Mesodermal cell (in vitro differentiated cells): ENCODE results near the gene BCL7C. TPM values are rescaled to one million over a fixed set of nuclear protein-coding genes. Genes with fewer than 3 reads are reported as not detected.
"Not testable (repeated sequence)": the region's sequence is repeated elsewhere in the genome, so short reads cannot be mapped to it uniquely, and the experiment has no call there.

ENCODE experiments used
- H3K27ac ChIP-seq: 2 replicates; pipeline ENCODE4 v1.7.0; 2013; ENCODE audit warnings: mild to moderate bottlenecking, low read depth, low read length, moderate library complexity; ENCODE audit not compliant: severe bottlenecking
- H3K36me3 ChIP-seq: 2 replicates; pipeline ENCODE4 v1.7.1; 2013; ENCODE audit warnings: mild to moderate bottlenecking, low read length, moderate library complexity; ENCODE audit not compliant: control insufficient read depth, insufficient read depth
- H3K4me1 ChIP-seq: one replicate; pipeline ENCODE4 v1.7.1; 2013; ENCODE audit warnings: mild to moderate bottlenecking, low read length; ENCODE audit not compliant: insufficient read depth, control insufficient read depth, poor library complexity, severe bottlenecking
- H3K4me3 ChIP-seq: 2 replicates; pipeline ENCODE4 v1.7.0; 2013; ENCODE audit warnings: low read length, control low read depth, mild to moderate bottlenecking; ENCODE audit not compliant: insufficient read depth, poor library complexity, severe bottlenecking; ENCODE audit errors: extremely low read depth
- H3K9me3 ChIP-seq: 2 replicates; pipeline ENCODE4 v1.7.1; 2013; ENCODE audit warnings: mild to moderate bottlenecking, low read length, moderate library complexity; ENCODE audit not compliant: control insufficient read depth
- WGBS, 2 experiments: methylation state at CpG; one replicate each; pipeline ENCODE4 v1.1.5; 2013; ENCODE audit warnings: missing lambda C conversion rate in 2 of 2; ENCODE audit not compliant: insufficient coverage in 2 of 2; 5-methylcytosine and 5-hydroxymethylcytosine counted together
- polyA plus RNA-seq, 2 experiments: library from polyadenylated mRNA; stranded (reverse); fragments of 50-300 nt; gene quantifications; one replicate each; pipeline ENCODE4 v1.2.3, GENCODE V29; 2013

Gene BCL7C
- polyA plus RNA-seq (2013, experiment 1 of 2), result 40.1 TPM
- 34.2 TPM for polyA plus RNA-seq (2013, experiment 2 of 2)

GRCh38 chr16:30893744-30894539 lies at the start of gene BCL7C:
Gene BCL7C, minus strand, starts transcription at chr16:30894077. Its CDS starts 133 bp downstream, at chr16:30893944.
- peak within 1 kb of the TSS; percentile 74 for H3K27ac ChIP-seq
- H3K4me3 ChIP-seq, result peak within 1 kb of the TSS; percentile 67
- 1% methylated on average over 75 to 94 of the region's 97 CpGs for WGBS, 2 experiments
- H3K4me1 ChIP-seq, result peaks cover 17% of the 10 kb centered on the region
- H3K36me3 ChIP-seq, result peaks cover 24% of the 10 kb centered on the region
- no peaks in the 10 kb centered on the region for H3K9me3 ChIP-seq

GRCh38 chr16:30942426-30942806 lies 48.5 kb upstream of the BCL7C start:
- peaks cover 86% of the 10 kb centered on the region for H3K36me3 ChIP-seq
- WGBS, 2 experiments, result 55 to 89% methylated on average over 3 of the region's 4 CpGs
- H3K9me3 ChIP-seq, result no peaks in the 10 kb centered on the region

DNA sequence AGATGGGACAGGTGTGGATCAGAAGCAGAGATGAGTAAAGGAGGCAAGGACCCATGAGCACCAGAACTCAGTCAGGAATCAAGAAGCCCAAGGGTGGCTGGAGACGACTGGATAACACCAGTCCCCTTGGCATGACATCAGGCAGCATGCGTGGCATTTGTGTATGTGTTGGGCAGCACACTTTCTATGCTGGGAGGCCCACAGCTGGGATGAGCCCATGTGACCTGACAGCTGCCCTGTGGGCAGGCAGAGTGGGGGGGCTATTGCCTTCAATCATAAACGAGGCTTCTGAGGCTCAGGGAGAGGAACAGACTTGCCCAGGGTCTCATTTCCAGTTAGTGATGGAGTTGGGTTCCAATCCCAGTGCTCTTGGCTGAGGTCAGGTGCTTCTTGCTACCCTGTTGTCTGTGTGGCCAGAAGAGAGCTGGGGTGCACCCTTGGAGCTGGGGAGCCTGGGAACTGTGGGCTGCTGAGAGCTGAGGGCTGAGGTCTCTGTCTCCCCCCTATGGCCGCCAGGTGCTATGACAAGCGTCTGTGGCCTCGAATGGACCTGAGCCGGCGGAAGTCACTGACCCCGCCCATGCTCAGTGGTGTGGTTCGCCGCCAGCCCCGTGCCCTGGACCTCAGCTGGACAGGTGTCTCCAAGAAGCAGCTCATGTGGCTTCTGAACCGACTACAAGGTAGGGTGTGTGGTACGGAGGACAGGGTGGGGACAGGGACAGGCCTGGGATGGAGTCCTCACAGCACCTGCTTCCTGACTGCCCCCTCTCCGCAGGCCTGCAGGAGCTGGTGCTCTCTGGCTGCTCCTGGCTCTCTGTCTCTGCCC lies 47.9 kb upstream of the BCL7C start:
- no peak overlapping the region for H3K27ac ChIP-seq
- 35 to 36% methylated on average over 11 to 15 of the region's 15 CpGs for WGBS, 2 experiments
- no peaks in the 10 kb centered on the region for H3K9me3 ChIP-seq
- H3K4me3 ChIP-seq, result no peak overlapping the region
- peaks cover 89% of the 10 kb centered on the region for H3K36me3 ChIP-seq
- H3K4me1 ChIP-seq, result peaks cover 8% of the 10 kb centered on the region

More at GRCh38 chr16:30942426-30942806, 48.5 kb upstream of the BCL7C start:
- Histone ChIP-seq H3K27ac (no peak overlapping the region), H3K4me1 (peaks cover 14% of the 10 kb centered on the region), H3K4me3 (no peak overlapping the region)

DNA sequence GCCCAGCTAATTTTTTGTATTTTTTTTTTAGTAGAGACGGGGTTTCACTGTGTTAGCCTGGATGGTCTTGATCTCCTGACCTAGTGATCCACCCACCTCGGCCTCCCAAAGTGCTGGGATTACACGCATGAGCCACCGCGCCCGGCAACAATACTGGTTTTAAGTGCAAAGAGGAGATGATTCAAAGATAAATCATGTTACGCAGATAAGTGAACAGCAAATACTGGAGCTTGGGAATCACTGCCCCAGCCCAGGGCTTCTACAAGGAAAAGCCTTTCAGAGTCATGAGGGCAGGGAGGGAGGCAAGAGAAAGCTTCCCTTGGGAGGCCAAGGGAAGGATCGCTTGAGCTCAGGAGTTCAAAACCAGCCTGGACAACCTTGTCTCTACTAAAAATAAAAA lies 45.7 kb upstream of the BCL7C start:
- Histone ChIP-seq H3K27ac (peak overlapping the region; percentile 41), H3K36me3 (peaks cover 87% of the 10 kb centered on the region)
- H3K4me1 ChIP-seq, H3K9me3 ChIP-seq, H3K4me3 ChIP-seq: not testable (repeated sequence)
- 97 to 98% methylated on average over 7 to 8 of the region's 8 CpGs for WGBS, 2 experiments

GRCh38 chr16:30937692-30938091 lies 43.8 kb upstream of the BCL7C start:
- no peak overlapping the region for H3K4me3 ChIP-seq
- peaks cover 84% of the 10 kb centered on the region for H3K36me3 ChIP-seq
- 92 to 96% methylated on average over 5 of the region's 5 CpGs for WGBS, 2 experiments
- H3K9me3 ChIP-seq, result no peaks in the 10 kb centered on the region
- peaks cover 7% of the 10 kb centered on the region for H3K4me1 ChIP-seq
- peak overlapping the region; percentile 16 for H3K27ac ChIP-seq

DNA sequence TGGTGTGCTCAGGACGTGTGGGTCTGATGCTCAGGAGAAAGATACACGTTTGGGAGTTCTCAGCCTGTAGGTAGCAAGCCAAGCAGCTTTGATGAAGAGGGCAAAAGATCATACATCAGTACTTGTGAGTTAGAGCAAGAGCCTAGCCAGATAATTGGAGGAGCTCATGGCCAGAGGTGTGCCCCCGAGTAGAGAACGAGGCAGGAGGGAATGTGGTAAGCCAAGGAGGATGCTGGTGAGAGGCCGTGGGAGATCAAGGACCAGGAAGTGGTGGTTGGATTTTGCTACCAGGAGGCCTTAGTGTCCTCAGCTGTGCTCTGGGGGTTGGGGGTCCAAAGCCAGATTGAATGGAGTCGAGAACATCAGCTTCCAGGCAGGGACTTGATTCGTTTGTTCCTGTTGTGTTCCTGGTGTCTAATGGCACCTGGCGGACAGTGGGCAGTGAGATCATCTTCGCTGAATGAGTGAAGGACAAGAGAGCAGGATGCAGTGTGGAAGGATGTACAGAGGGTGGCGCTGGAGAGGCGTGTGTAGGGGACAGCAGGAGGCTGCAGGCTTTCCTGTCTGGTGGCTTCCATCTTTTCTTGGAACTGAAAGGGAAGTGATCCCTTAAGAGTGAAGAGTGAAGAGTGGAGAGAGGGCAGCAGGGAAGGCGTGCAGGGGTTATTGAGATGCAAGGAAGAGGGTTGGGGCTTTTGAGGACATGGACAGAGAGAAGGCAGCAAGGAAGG lies 41.1 kb upstream of the BCL7C start:
- WGBS, 2 experiments, result 76 to 77% methylated on average over 12 of the region's 12 CpGs
- H3K36me3 ChIP-seq, result peaks cover 85% of the 10 kb centered on the region

GRCh38 chr16:30931068-30931650 lies 37.3 kb upstream of the BCL7C start:
- 76 to 88% methylated on average over 10 of the region's 12 CpGs for WGBS, 2 experiments
- Histone ChIP-seq H3K9me3 (no peaks in the 10 kb centered on the region), H3K4me1 (peaks cover 5% of the 10 kb centered on the region), H3K36me3 (peaks cover 88% of the 10 kb centered on the region), H3K4me3 (no peak overlapping the region), H3K27ac (no peak overlapping the region)

More for the DNA sequence above, 41.1 kb upstream of the BCL7C start:
- H3K9me3 ChIP-seq, result no peaks in the 10 kb centered on the region
- peaks cover 7% of the 10 kb centered on the region for H3K4me1 ChIP-seq
- no peak overlapping the region for H3K27ac ChIP-seq
- no peak overlapping the region for H3K4me3 ChIP-seq

DNA sequence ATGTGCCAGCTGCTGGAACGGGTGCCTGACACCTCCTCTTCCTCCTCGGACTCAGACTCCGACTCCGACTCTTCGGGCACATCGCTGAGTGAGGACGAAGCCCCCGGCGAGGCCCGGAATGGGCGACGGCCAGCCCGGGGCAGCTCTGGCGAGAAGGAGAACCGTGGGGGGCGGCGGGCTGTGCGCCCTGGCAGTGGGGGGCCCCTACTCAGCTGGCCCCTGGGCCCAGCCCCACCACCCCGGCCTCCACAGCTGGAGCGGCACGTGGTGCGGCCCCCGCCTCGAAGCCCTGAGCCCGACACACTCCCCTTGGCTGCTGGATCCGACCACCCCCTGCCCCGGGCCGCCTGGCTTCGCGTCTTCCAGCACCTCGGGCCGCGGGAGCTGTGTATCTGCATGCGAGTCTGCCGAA lies 36.3 kb upstream of the BCL7C start:
- 96 to 97% methylated on average over 34 of the region's 35 CpGs for WGBS, 2 experiments
- no peak overlapping the region for H3K4me3 ChIP-seq
- H3K9me3 ChIP-seq, result no peaks in the 10 kb centered on the region
- H3K27ac ChIP-seq, result no peak overlapping the region
- peaks cover 85% of the 10 kb centered on the region for H3K36me3 ChIP-seq
- H3K4me1 ChIP-seq, result peaks cover 10% of the 10 kb centered on the region

DNA sequence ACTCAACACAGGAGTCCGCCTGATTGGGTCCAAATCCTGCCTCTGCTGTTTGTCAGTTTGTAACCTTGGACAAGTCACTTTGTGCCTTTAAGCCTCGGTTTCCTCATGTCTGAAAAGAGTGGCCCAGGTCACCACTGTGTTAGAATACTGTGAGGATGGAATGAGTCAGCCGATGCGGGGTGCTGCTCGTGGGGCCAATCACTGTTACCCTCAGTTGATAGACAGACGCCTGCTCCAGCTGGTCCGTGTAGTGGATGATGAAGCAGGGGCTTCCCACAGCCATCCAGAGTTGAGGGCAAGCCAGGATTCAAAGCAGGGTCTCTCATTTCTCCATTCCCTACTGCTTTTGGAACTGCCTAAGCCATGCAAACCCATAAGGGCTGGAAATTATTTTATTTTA lies 35.3 kb upstream of the BCL7C start:
- Histone ChIP-seq H3K4me1 (peaks cover 13% of the 10 kb centered on the region), H3K27ac (no peak overlapping the region), H3K36me3 (peaks cover 79% of the 10 kb centered on the region), H3K9me3 (no peaks in the 10 kb centered on the region), H3K4me3 (no peak overlapping the region)
- WGBS, 2 experiments, result 96 to 100% methylated on average over 7 of the region's 7 CpGs

DNA sequence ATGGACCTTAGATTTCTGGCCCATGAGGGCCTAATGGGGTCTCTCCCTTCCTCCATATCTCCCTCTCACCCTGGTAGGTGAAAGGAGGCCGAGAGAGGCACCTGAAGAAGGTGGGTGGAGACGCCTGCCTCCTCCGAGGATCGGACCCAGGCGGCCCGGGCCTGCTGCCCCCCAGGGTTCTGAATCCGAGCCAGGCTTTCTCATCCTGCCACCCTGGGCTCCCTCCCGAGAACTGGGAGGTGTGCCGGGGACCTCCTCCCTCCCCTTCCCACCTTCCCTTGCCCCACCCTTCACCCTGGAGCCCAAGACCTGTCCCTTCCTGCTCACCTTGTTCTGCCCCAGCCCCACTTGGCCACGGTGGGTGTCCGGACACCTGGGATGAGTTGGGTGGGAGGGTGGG lies 34.5 kb upstream of the BCL7C start:
- no peak overlapping the region for H3K4me3 ChIP-seq
- 98 to 100% methylated on average over 6 to 7 of the region's 11 CpGs for WGBS, 2 experiments
- H3K4me1 ChIP-seq, result peaks cover 13% of the 10 kb centered on the region
- peaks cover 71% of the 10 kb centered on the region for H3K36me3 ChIP-seq
- H3K9me3 ChIP-seq, result no peaks in the 10 kb centered on the region
- no peak overlapping the region for H3K27ac ChIP-seq
